Liver (tissue), 9 donors: Measurements from ENCODE around the gene RAB32. TPM values are rescaled to one million over a fixed set of nuclear protein-coding genes. Genes with fewer than 3 reads are reported as not detected.
A peak's percentile ranks its signal among the peaks of the same experiment; 100 is the strongest.

Experiments used
- DNase-seq: peaks from one replicate; pipeline ENCODE4 v3.0.0-alpha.2; 2017; ENCODE audit warnings: low spot score
- H3K27ac ChIP-seq, 2 donors: one replicate each; pipeline ENCODE4 v1.7.0; 2013; ENCODE audit warnings: inconsistent platforms in 2 of 2, low read length in 2 of 2, control low read depth in 1 of 2, low read depth in 1 of 2, mild to moderate bottlenecking in 1 of 2
- H3K27me3 ChIP-seq, 4 donors: one replicate each; pipeline versions ENCODE4 v1.6.1 to v1.7.0; 2013; ENCODE audit warnings: low read length in 3 of 4, inconsistent platforms in 1 of 4, mild to moderate bottlenecking in 1 of 4, moderate library complexity in 1 of 4; ENCODE audit not compliant: control insufficient read depth in 4 of 4, insufficient read depth in 4 of 4
- H3K36me3 ChIP-seq, 4 donors: one replicate each; pipeline versions ENCODE4 v1.6.1 to v1.7.0; 2013; ENCODE audit warnings: low read length in 3 of 4, mild to moderate bottlenecking in 3 of 4, low read depth in 1 of 4, moderate library complexity in 1 of 4; ENCODE audit not compliant: control insufficient read depth in 4 of 4, insufficient read depth in 3 of 4
- H3K4me1 ChIP-seq, 4 donors: one replicate each; pipeline versions ENCODE4 v1.6.1 to v1.7.0; 2013; ENCODE audit warnings: low read length in 3 of 4, mild to moderate bottlenecking in 3 of 4, moderate library complexity in 1 of 4; ENCODE audit not compliant: control insufficient read depth in 4 of 4, insufficient read depth in 4 of 4
- H3K4me3 ChIP-seq, 3 donors: one replicate each; pipeline versions ENCODE4 v1.6.1 to v1.7.0; 2013; ENCODE audit warnings: low read length in 3 of 3, control low read depth in 1 of 3, low read depth in 1 of 3, mild to moderate bottlenecking in 1 of 3
- H3K9ac ChIP-seq, 2 donors: one replicate each; pipeline ENCODE4 v1.7.0; 2013; ENCODE audit warnings: low read length in 2 of 2, mild to moderate bottlenecking in 2 of 2, moderate library complexity in 2 of 2, control low read depth in 1 of 2, low read depth in 1 of 2
- H3K9me3 ChIP-seq, 4 donors: one replicate each; pipeline versions ENCODE4 v1.6.1 to v1.7.0; 2013; ENCODE audit warnings: low read length in 3 of 4; ENCODE audit not compliant: control insufficient read depth in 4 of 4
- EGR1 ChIP-seq, 2 donors: IDR thresholded peaks; 2 replicates each; pipeline ENCODE4 v1.6.1; 2016 to 2018; ENCODE audit warnings: antibody characterized with exemption in 2 of 2, low read depth in 2 of 2
- FOXA1 ChIP-seq: IDR thresholded peaks from 2 replicates; pipeline ENCODE4 v1.6.1; 2016; ENCODE audit warnings: antibody characterized with exemption
- FOXA2 ChIP-seq: IDR thresholded peaks from 2 replicates; pipeline ENCODE4 v1.6.1; 2016; ENCODE audit warnings: antibody characterized with exemption
- GABPA ChIP-seq, 2 donors: IDR thresholded peaks in 1 of 2; conservative IDR thresholded peaks in 1 of 2; 2 replicates each; pipeline ENCODE4 v1.6.1; 2016; ENCODE audit warnings: antibody characterized with exemption in 2 of 2, mild to moderate bottlenecking in 1 of 2, moderate library complexity in 1 of 2
- HNF4A ChIP-seq, 2 donors: conservative IDR thresholded peaks; 2 replicates each; pipeline ENCODE4 v1.6.1; 2016; ENCODE audit warnings: antibody characterized with exemption in 2 of 2, mild to moderate bottlenecking in 2 of 2
- HNF4G ChIP-seq: IDR thresholded peaks from 2 replicates; pipeline ENCODE4 v1.6.1; 2016; ENCODE audit warnings: antibody characterized with exemption
- JUND ChIP-seq, 2 donors: IDR thresholded peaks; 2 replicates each; pipeline ENCODE4 v1.6.1; 2016; ENCODE audit warnings: antibody characterized with exemption in 2 of 2
- MAX ChIP-seq: IDR thresholded peaks from 2 replicates; pipeline ENCODE4 v1.6.1; 2016; ENCODE audit warnings: antibody characterized with exemption
- NR2F2 ChIP-seq: IDR thresholded peaks from 2 replicates; pipeline ENCODE4 v1.6.1; 2016; ENCODE audit warnings: antibody characterized with exemption
- RAD21 ChIP-seq, 2 donors: IDR thresholded peaks; 2 replicates each; pipeline ENCODE4 v1.6.1; 2016; ENCODE audit warnings: antibody characterized with exemption in 2 of 2, mild to moderate bottlenecking in 2 of 2
- REST ChIP-seq: IDR thresholded peaks from 2 replicates; pipeline ENCODE4 v1.6.1; 2016; ENCODE audit warnings: antibody characterized with exemption, mild to moderate bottlenecking
- RXRA ChIP-seq, 2 donors: IDR thresholded peaks; 2 replicates each; pipeline ENCODE4 v1.6.1; 2017 to 2018; ENCODE audit warnings: antibody characterized with exemption in 2 of 2, mild to moderate bottlenecking in 1 of 2
- SP1 ChIP-seq: IDR thresholded peaks from 2 replicates; pipeline ENCODE4 v1.6.1; 2018; ENCODE audit warnings: antibody characterized with exemption, mild to moderate bottlenecking
- TAF1 ChIP-seq: conservative IDR thresholded peaks from 2 replicates; pipeline ENCODE4 v1.6.1; 2016; ENCODE audit warnings: antibody characterized with exemption, mild to moderate bottlenecking
- YY1 ChIP-seq: IDR thresholded peaks from 2 replicates; pipeline ENCODE4 v1.6.1; 2016; ENCODE audit warnings: antibody characterized with exemption, mild to moderate bottlenecking
- WGBS: extraction: QIAGEN DNeasy Blood & Tissue Kit; methylation state at CpG from one replicate; pipeline ENCODE4 v1.1.7; 2013; 5-methylcytosine and 5-hydroxymethylcytosine counted together
- polyA plus RNA-seq, 2 donors: library from polyadenylated mRNA; stranded (reverse) in 1 of 2; unstranded in 1 of 2; fragments of 200-250 nt in 1 of 2; fragments of >200 nt in 1 of 2; fragmentation: Nextera tagmentation in 1 of 2; extraction: Ambion mirVana in 1 of 2; gene quantifications; one replicate each; pipeline versions ENCODE4 v1.2.1 to v1.2.3, GENCODE V29; 2013 to 2015
- total RNA-seq, 2 donors: library from RNA; depleted of rRNA; stranded (reverse); fragments of >200 nt; gene quantifications; one replicate each; pipeline ENCODE4 v1.2.3, GENCODE V29; 2014
- TF ChIP-seq, protein P1 (sequence below): fragments of 150-350 bp; IDR thresholded peaks from 2 replicates; pipeline ENCODE4 v1.5.1; 2017; ENCODE audit warnings: improper control_type of control experiment, low read depth, low read length; ENCODE audit not compliant: missing input control
- TF ChIP-seq, protein P2 (sequence below): IDR thresholded peaks from 2 replicates; pipeline ENCODE4 v1.6.1; 2016; ENCODE audit warnings: antibody characterized with exemption
- TF ChIP-seq, protein P3 (sequence below): IDR thresholded peaks from 2 replicates; pipeline ENCODE4 v1.6.1; 2016; ENCODE audit warnings: antibody characterized with exemption
- donor health status: healthy.
- donor health status: healthy.
- donor health status: healthy.
- donor health status: healthy.
- donor health status: healthy.

Gene RAB32
- total RNA-seq, result 10 to 100 TPM; 13.6 to 31.0 TPM
- polyA plus RNA-seq, result 10 to 100 TPM; 31.2 to 49.9 TPM

- TF ChIP-seq, protein P1, sequence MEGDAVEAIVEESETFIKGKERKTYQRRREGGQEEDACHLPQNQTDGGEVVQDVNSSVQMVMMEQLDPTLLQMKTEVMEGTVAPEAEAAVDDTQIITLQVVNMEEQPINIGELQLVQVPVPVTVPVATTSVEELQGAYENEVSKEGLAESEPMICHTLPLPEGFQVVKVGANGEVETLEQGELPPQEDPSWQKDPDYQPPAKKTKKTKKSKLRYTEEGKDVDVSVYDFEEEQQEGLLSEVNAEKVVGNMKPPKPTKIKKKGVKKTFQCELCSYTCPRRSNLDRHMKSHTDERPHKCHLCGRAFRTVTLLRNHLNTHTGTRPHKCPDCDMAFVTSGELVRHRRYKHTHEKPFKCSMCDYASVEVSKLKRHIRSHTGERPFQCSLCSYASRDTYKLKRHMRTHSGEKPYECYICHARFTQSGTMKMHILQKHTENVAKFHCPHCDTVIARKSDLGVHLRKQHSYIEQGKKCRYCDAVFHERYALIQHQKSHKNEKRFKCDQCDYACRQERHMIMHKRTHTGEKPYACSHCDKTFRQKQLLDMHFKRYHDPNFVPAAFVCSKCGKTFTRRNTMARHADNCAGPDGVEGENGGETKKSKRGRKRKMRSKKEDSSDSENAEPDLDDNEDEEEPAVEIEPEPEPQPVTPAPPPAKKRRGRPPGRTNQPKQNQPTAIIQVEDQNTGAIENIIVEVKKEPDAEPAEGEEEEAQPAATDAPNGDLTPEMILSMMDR, result peak; percentile 47
- TF ChIP-seq RAD21 (IDR thresholded peaks at IDR 0.05) (peak; percentile 26 to 69), FOXA2 (no peak)
- peak within 1 kb of the TSS; percentile 96 for H3K27ac ChIP-seq
- H3K9me3 ChIP-seq, result no peaks in the 10 kb centered on the region
- H3K4me1 ChIP-seq, result peaks cover 10 to 32% (median 15%) of the 10 kb centered on the region in 4 donors
- no peaks in the 10 kb centered on the region for H3K27me3 ChIP-seq
- H3K9ac ChIP-seq, result peak within 1 kb of the TSS; percentile 79 to 99
- H3K4me3 ChIP-seq, result peak within 1 kb of the TSS; percentile 90 to 99 (median 96)
- WGBS, result 2% methylated on average over 86 of the region's 86 CpGs
- H3K36me3 ChIP-seq, result no peaks in the 10 kb centered on the region
- DNase-seq, result peak; percentile 77
Measured at GRCh38 chr6:146543211-146543939, at the start of gene RAB32. RAB32 (plus strand) TSS chr6:146543833; CDS start chr6:146543872, 39 bp downstream.

DNA sequence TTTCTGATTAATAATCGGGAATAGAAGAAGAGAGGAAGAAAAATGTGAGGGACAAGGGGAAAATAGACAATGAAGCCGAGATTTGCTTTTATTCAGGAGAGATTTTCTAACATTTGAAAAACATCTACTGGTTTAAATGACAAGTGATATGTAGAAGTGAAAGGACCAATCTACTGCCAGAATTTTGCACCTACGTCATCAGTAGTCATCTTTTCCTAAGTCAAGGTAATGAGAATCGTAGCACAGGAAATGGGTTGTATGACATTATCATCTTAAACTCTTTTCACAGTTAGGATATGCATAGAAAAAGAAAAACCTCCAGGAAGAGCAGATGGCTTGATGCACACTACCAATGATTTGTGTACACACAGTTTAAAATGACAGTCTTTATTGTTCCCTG, 45.3 kb upstream of the RAB32 start:
- H3K4me3 ChIP-seq, result no peak overlapping the region
- WGBS, result 69% methylated on average over 4 of the region's 4 CpGs
- DNase-seq, result no peak
- TF ChIP-seq SP1 (no peak), RXRA (IDR thresholded peaks at IDR 0.05) (no peak), HNF4A (conservative IDR thresholded peaks at IDR 0.05) (no peak), FOXA2 (no peak), TAF1 (no peak), NR2F2 (no peak), GABPA (IDR thresholded peaks at IDR 0.05 in 1 of 2, conservative IDR thresholded peaks at IDR 0.05 in 1 of 2) (no peak), FOXA1 (no peak), RAD21 (IDR thresholded peaks at IDR 0.05) (no peak), YY1 (no peak), REST (no peak), HNF4G (no peak), EGR1 (IDR thresholded peaks at IDR 0.05; ENCODE audit: low read depth in 2 of 2) (no peak), JUND (IDR thresholded peaks at IDR 0.05) (no peak), MAX (no peak)
- TF ChIP-seq, protein P1, result no peak
- TF ChIP-seq, protein P2, sequence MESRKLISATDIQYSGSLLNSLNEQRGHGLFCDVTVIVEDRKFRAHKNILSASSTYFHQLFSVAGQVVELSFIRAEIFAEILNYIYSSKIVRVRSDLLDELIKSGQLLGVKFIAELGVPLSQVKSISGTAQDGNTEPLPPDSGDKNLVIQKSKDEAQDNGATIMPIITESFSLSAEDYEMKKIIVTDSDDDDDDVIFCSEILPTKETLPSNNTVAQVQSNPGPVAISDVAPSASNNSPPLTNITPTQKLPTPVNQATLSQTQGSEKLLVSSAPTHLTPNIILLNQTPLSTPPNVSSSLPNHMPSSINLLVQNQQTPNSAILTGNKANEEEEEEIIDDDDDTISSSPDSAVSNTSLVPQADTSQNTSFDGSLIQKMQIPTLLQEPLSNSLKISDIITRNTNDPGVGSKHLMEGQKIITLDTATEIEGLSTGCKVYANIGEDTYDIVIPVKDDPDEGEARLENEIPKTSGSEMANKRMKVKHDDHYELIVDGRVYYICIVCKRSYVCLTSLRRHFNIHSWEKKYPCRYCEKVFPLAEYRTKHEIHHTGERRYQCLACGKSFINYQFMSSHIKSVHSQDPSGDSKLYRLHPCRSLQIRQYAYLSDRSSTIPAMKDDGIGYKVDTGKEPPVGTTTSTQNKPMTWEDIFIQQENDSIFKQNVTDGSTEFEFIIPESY, result no peak
- TF ChIP-seq, protein P3, sequence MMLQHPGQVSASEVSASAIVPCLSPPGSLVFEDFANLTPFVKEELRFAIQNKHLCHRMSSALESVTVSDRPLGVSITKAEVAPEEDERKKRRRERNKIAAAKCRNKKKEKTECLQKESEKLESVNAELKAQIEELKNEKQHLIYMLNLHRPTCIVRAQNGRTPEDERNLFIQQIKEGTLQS, result no peak
- H3K36me3 ChIP-seq, result no peaks in the 10 kb centered on the region
- no peak overlapping the region for H3K27ac ChIP-seq
- H3K9me3 ChIP-seq, result no peaks in the 10 kb centered on the region
- no peaks in the 10 kb centered on the region for H3K4me1 ChIP-seq
- no peak overlapping the region for H3K9ac ChIP-seq
- no peaks in the 10 kb centered on the region for H3K27me3 ChIP-seq
